Endothelial cell of umbilical vein (primary cell): ENCODE results near the gene ZNRF3. TPM values are rescaled to one million over a fixed set of nuclear protein-coding genes. Genes with fewer than 3 reads are reported as not detected.

Source experiments
- BruUV-seq: library from RNA; stranded (reverse); fragments of 400-500 nt; replicated peaks from 2 replicates; lab custom pipeline; 2021; lab: Mats Ljungman, UMichigan
- CTCF ChIA-PET: fragments of 300-600, 350-600 bp; sonication (Branson Sonifier 250); formaldehyde crosslinking; loops from one replicate; lab custom pipeline; 2021; ENCODE audit warnings: antibody characterized with exemption, inconsistent platforms; lab: Charles Lee
- POLR2A ChIA-PET: fragments of 300-600, 350-600 bp; sonication (Branson Sonifier 250); formaldehyde crosslinking; loops from one replicate; lab custom pipeline; 2021; ENCODE audit warnings: antibody characterized with exemption, inconsistent platforms; lab: Charles Lee
- DNase-seq: peaks from one replicate; pipeline ENCODE4 v3.0.0-alpha.2; 2011; ENCODE audit warnings: low read depth, low spot score
- FAIRE-seq: peaks from 2 replicates; lab custom pipeline; 2011; peaks lifted over from hg19 to GRCh38; lab: Jason Lieb, UNC
- H2AFZ ChIP-seq: 2 replicates; pipeline ENCODE4 v1.6.0; 2012; ENCODE audit warnings: low read depth, low read length, control low read depth, inconsistent platforms
- H3K27ac ChIP-seq: 2 replicates; pipeline ENCODE4 v1.5.1; 2011; ENCODE audit warnings: low read depth, mild to moderate bottlenecking, control low read depth, low read length, moderate library complexity; ENCODE audit not compliant: insufficient read depth
- H3K27me3 ChIP-seq, 2 experiments: 2 replicates each; pipeline versions ENCODE4 v1.6.0 to v1.6.1; 2011; ENCODE audit warnings: low read length in 2 of 2, mixed read lengths in 1 of 2; ENCODE audit not compliant: control insufficient read depth in 2 of 2, insufficient read depth in 2 of 2
- H3K36me3 ChIP-seq, 2 experiments: 2 replicates in 1 of 2; 3 replicates in 1 of 2; pipeline ENCODE4 v1.5.1; 2011; ENCODE audit warnings: low read length in 2 of 2, mild to moderate bottlenecking in 1 of 2, moderate library complexity in 1 of 2; ENCODE audit not compliant: control insufficient read depth in 2 of 2, insufficient read depth in 2 of 2; ENCODE audit errors: extremely low read depth in 1 of 2
- H3K4me1 ChIP-seq: 3 replicates; pipeline ENCODE4 v1.5.1; 2011; ENCODE audit warnings: mild to moderate bottlenecking, low read length; ENCODE audit not compliant: control insufficient read depth, insufficient read depth; ENCODE audit errors: extremely low read depth
- H3K4me2 ChIP-seq: 2 replicates; pipeline ENCODE4 v1.6.1; 2011; ENCODE audit warnings: low read length, control low read depth, mixed read lengths; ENCODE audit not compliant: insufficient read depth
- H3K4me3 ChIP-seq, 3 experiments: fragments of 200-600 bp in 1 of 3; sonication (generic), shearing (Covaris generic) in 1 of 3; replicated peaks in 1 of 3; 2 replicates each; pipeline ENCODE4 v1.5.1; 2011 to 2016; ENCODE audit warnings: control low read depth in 3 of 3, low read length in 3 of 3, mild to moderate bottlenecking in 2 of 3, inconsistent platforms in 1 of 3, low read depth in 1 of 3, moderate library complexity in 1 of 3; ENCODE audit not compliant: insufficient read depth in 1 of 3
- H3K79me2 ChIP-seq: 2 replicates; pipeline ENCODE4 v1.6.0; 2012; ENCODE audit warnings: low read length, inconsistent platforms; ENCODE audit not compliant: control insufficient read depth, insufficient read depth
- H3K9ac ChIP-seq: replicated peaks from 2 replicates; pipeline ENCODE3; 2011; ENCODE audit warnings: low read length, control low read depth; ENCODE audit not compliant: insufficient read depth; ENCODE audit errors: extremely low read depth
- H3K9me1 ChIP-seq: replicated peaks from 3 replicates; pipeline ENCODE4 v1.6.0; 2011; ENCODE audit warnings: mild to moderate bottlenecking, low read length; ENCODE audit not compliant: control insufficient read depth, insufficient read depth; ENCODE audit errors: extremely low read depth
- H3K9me3 ChIP-seq: replicated peaks from 2 replicates; pipeline ENCODE4 v1.5.1; 2012; ENCODE audit warnings: low read length, inconsistent platforms; ENCODE audit not compliant: control insufficient read depth, insufficient read depth
- H4K20me1 ChIP-seq: replicated peaks from 2 replicates; pipeline ENCODE3; 2011; ENCODE audit warnings: mild to moderate bottlenecking, low read length; ENCODE audit not compliant: control insufficient read depth, insufficient read depth; ENCODE audit errors: extremely low read depth
- CTCF ChIP-seq, 2 donors: IDR thresholded peaks; 1 replicate in 1 of 2; 2 replicates in 1 of 2; pipeline ENCODE4 v1.5.1; 2011; ENCODE audit warnings: low read length in 2 of 2, mild to moderate bottlenecking in 2 of 2, moderate library complexity in 2 of 2, control low read depth in 1 of 2, inconsistent platforms in 1 of 2, low read depth in 1 of 2; ENCODE audit not compliant: insufficient read depth in 1 of 2; ENCODE audit errors: extremely low read depth in 1 of 2
- EZH2 ChIP-seq: IDR thresholded peaks from 2 replicates; pipeline ENCODE4 v1.6.1; 2012; ENCODE audit warnings: borderline replicate concordance, low read depth, mild to moderate bottlenecking, moderate library complexity, low read length, inconsistent platforms; ENCODE audit not compliant: severe bottlenecking
- FOS ChIP-seq: IDR thresholded peaks from 2 replicates; pipeline ENCODE4 v1.6.1; 2011; ENCODE audit warnings: mild to moderate bottlenecking, low read length, moderate library complexity, borderline replicate concordance; ENCODE audit not compliant: insufficient read depth
- GATA2 ChIP-seq: IDR thresholded peaks from 2 replicates; pipeline ENCODE4 v1.7.0; 2011; ENCODE audit warnings: low read depth, mild to moderate bottlenecking, moderate library complexity, mixed read lengths, low read length; ENCODE audit not compliant: insufficient read length, insufficient read depth
- JUN ChIP-seq: IDR thresholded peaks from 2 replicates; pipeline ENCODE4 v1.6.1; 2011; ENCODE audit warnings: borderline replicate concordance, low read depth; ENCODE audit not compliant: insufficient read length, insufficient read depth
- MAX ChIP-seq: IDR thresholded peaks from 2 replicates; pipeline ENCODE4 v1.6.1; 2011; ENCODE audit not compliant: insufficient read depth, insufficient read length
- MYC ChIP-seq: IDR thresholded peaks from one replicate; pipeline ENCODE4 v1.6.1; 2011; ENCODE audit warnings: mild to moderate bottlenecking, low read depth, low read length
- POLR2A ChIP-seq: IDR thresholded peaks from 2 replicates; pipeline ENCODE4 v1.6.1; 2012; ENCODE audit warnings: low read depth, mild to moderate bottlenecking, control low read depth, low read length
- POLR2AphosphoS5 ChIP-seq: IDR thresholded peaks from 2 replicates; pipeline ENCODE4 v1.6.1; 2012; ENCODE audit warnings: low read depth, mild to moderate bottlenecking, control low read depth, low read length, moderate library complexity; ENCODE audit not compliant: insufficient read depth
- dilution Hi-C: fragments of 300-500 bp; cut with MboI; formaldehyde crosslinking; loops from one replicate; pipeline ENCODE4 v1.15.0; 2019; ENCODE audit warnings: low sequenced_read_pairs; ENCODE audit not compliant: extremely low pct_ligation_motif_present
- intact Hi-C: fragments of 100-400 bp; cut with micrococcal nuclease; formaldehyde crosslinking; loops from one replicate; pipeline ENCODE4 v1.10.0; 2022
- polyA plus RNA-seq, 4 experiments: library from polyadenylated mRNA; depleted of rRNA in 3 of 4; stranded (reverse) in 3 of 4; unstranded in 1 of 4; fragments of >200 nt; gene quantifications; 2 replicates each; pipeline versions ENCODE4 v1.2.1 to v1.2.3, GENCODE V29; 2011 to 2012; ENCODE audit warnings: missing spikeins in 1 of 4
- total RNA-seq: library from RNA; stranded (reverse); gene quantifications from 2 replicates; pipeline ENCODE4 v1.2.3, GENCODE V29; 2021

The ZNRF3 gene
- total and polyA plus RNA-seq, 2 donors (not counting 3 experiments of a cell fraction or from before 2014, with no cell fraction given), result 2.7 to 5.2 TPM

GRCh38 chr22:29053048-29053702 lies 169.8 kb downstream of the ZNRF3 start:
- no peak overlapping the region for H3K4me2 ChIP-seq
- intact Hi-C loops (no loop called here), dilution Hi-C loops (no loop called here)
- TF ChIP-seq POLR2A (no peak), CTCF (IDR thresholded peaks at IDR 0.05; ENCODE audit: extremely low read depth in 1 of 2, insufficient read depth in 1 of 2, low read depth in 1 of 2, low read length in 2 of 2) (no peak), EZH2 (no peak), GATA2 (no peak), MYC (no peak), FOS (no peak), MAX (no peak), POLR2AphosphoS5 (no peak), JUN (no peak)
- no peaks in the 10 kb centered on the region for H4K20me1 ChIP-seq
- no peak overlapping the region for H3K4me3 ChIP-seq
- no peaks in the 10 kb centered on the region for H3K27me3 ChIP-seq
- FAIRE-seq (no peak), DNase-seq (no peak)
- H3K9ac ChIP-seq, result no peak overlapping the region
- no peaks in the 10 kb centered on the region for H3K9me1 ChIP-seq
- H3K27ac ChIP-seq, result no peak overlapping the region
- no TSS peak for BruUV-seq
- no peaks in the 10 kb centered on the region for H3K79me2 ChIP-seq
- POLR2A ChIA-PET, result no interaction called here
- H3K36me3 ChIP-seq, result no peaks in the 10 kb centered on the region
- no peaks in the 10 kb centered on the region for H3K4me1 ChIP-seq
- H3K9me3 ChIP-seq, result no peaks in the 10 kb centered on the region
- CTCF ChIA-PET, result interaction anchor here (1.0 to 2.8 kb wide), 4 partner anchors 12 to 198 kb away, joined by 4 to 12 read pairs (median 7); no protein-coding TSS in a partner anchor
- no peak overlapping the region for H2AFZ ChIP-seq
